ENCODE results near the gene THOC7.

- TF ChIP-seq EZH2 (IDR thresholded peaks at IDR 0.05) (no peak), CTCF (IDR thresholded peaks at IDR 0.05) (no peak), EZH2phosphoT487 (IDR thresholded peaks at IDR 0.05) (no peak)
Observed at GRCh38 chr3:63798949-63799348, 64.7 kb downstream of the THOC7 start.
